ENCODE results near the gene PARK7. TPM values are rescaled to one million over a fixed set of nuclear protein-coding genes. Genes with fewer than 3 reads are reported as not detected.

PARK7 gene
- total and polyA plus RNA-seq, 7 experiments from 2014 or later: 97.1 to 364 (median 114) TPM

DNA sequence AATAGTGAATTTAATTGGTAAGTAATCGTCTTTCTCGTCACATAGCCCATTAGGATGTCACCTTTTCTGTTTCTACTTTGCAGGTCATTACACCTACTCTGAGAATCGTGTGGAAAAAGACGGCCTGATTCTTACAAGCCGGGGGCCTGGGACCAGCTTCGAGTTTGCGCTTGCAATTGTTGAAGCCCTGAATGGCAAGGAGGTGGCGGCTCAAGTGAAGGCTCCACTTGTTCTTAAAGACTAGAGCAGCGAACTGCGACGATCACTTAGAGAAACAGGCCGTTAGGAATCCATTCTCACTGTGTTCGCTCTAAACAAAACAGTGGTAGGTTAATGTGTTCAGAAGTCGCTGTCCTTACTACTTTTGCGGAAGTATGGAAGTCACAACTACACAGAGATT, 23.3 kb downstream of the PARK7 start:
- H3K9me3 Mint-ChIP-seq: no peaks in the 10 kb centered on the region
- POLR2A ChIA-PET: no interaction called here
- peak overlapping the region in 1 of 9 donors; percentile 24 for H3K27ac Mint-ChIP-seq

DNA sequence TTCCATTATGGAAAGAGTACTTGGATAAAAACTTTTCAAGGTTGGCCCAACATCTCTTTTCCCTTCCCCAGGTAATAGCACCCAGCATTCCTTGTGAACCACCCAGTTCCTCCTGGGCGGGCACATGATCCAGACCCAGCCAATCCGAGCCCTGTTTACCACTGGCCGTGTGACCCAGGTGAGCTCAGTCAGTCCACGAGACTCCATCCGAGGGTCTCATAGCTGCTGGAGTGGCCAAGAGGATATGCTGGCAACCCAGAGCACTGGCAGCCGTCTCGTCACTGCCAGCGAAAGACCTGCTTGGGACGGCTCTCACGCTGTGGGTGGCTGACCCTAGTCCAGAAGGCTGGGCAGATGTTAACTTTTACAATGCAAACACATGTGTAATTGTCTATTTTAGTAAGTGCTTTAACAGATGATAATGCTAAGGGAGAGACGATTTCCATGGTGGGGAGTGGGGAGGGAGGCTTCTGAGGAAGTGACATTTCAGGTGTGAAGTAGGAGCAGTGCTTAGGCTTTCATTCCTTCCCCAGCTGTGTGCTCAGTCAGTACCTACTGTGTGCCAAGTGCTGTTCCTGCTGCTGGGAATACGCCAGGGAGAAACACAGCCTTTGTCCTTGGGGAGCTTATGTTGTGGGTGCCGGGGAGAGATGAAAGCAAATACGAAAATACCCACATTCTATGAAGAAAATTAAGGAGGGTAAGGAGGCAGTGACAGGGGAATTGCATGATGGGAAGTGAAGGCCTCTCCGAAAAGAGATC, 24.5 kb downstream of the PARK7 start:
- H3K4me3 ChIP-seq (ENCODE audit: low read length): no peak overlapping the region
- intact Hi-C loops (cut with micrococcal nuclease): no loop called here
- ChIA-PET POLR2A (no interaction called here), CTCF (interaction anchor here (0.6 to 1.1 kb wide), 3 partner anchors 11 to 52 kb away, joined by 3 read pairs; no protein-coding TSS in a partner anchor)
- H3K9me3 Mint-ChIP-seq: no peaks in the 10 kb centered on the region
- H3K4me1 ChIP-seq (ENCODE audit: control insufficient read depth in 2 of 2, insufficient read depth in 2 of 2, low read length in 2 of 2): peaks cover 0 to 8% of the 10 kb centered on the region in 2 donors
- peak overlapping the region in 2 of 9 donors; percentile 7 to 62 for H3K27ac Mint-ChIP-seq
- H3K36me3 Mint-ChIP-seq: peaks cover 13 to 46% (median 24%) of the 10 kb centered on the region in 5 donors
- H3K27me3 Mint-ChIP-seq: no peaks in the 10 kb centered on the region
- H3K9me3 ChIP-seq (ENCODE audit: control insufficient read depth in 2 of 3, low read length in 3 of 3): no peaks in the 10 kb centered on the region
- H3K27me3 ChIP-seq (ENCODE audit: control insufficient read depth in 2 of 2, insufficient read depth in 2 of 2, low read length in 2 of 2): no peaks in the 10 kb centered on the region
- DNase-seq: no peak
- H3K36me3 ChIP-seq (ENCODE audit: control insufficient read depth in 2 of 3, insufficient read depth in 3 of 3, low read length in 3 of 3): peaks cover 5 to 66% (median 10%) of the 10 kb centered on the region in 3 experiments
- no peak overlapping the region for H3K27ac ChIP-seq (ENCODE audit: low read depth, low read length)
- H3K4me3 Mint-ChIP-seq: no peak overlapping the region
- peaks cover 5 to 11% (median 10%) of the 10 kb centered on the region in 7 donors for H3K4me1 Mint-ChIP-seq
- ATAC-seq: no peak

More for the DNA sequence above, 23.3 kb downstream of the PARK7 start:
- Mint-ChIP-seq H3K36me3 (peaks cover 13 to 43% (median 16%) of the 10 kb centered on the region in 5 donors), H3K27me3 (no peaks in the 10 kb centered on the region), H3K4me1 (peaks cover 5 to 13% (median 10%) of the 10 kb centered on the region in 7 donors), H3K4me3 (no peak overlapping the region)
- Histone ChIP-seq H3K9me3 (ENCODE audit: control insufficient read depth in 2 of 3, low read length in 3 of 3) (no peaks in the 10 kb centered on the region), H3K4me3 (ENCODE audit: low read length) (no peak overlapping the region), H3K36me3 (ENCODE audit: control insufficient read depth in 2 of 3, insufficient read depth in 3 of 3, low read length in 3 of 3) (peaks cover 5 to 66% (median 10%) of the 10 kb centered on the region in 3 experiments), H3K27me3 (ENCODE audit: control insufficient read depth in 2 of 2, insufficient read depth in 2 of 2, low read length in 2 of 2) (no peaks in the 10 kb centered on the region), H3K4me1 (ENCODE audit: control insufficient read depth in 2 of 2, insufficient read depth in 2 of 2, low read length in 2 of 2) (peaks cover 0 to 8% of the 10 kb centered on the region in 2 donors), H3K27ac (ENCODE audit: low read depth, low read length) (no peak overlapping the region)
- CTCF ChIA-PET: interaction anchor here (0.8 to 1.1 kb wide), 3 partner anchors 10 to 329 kb away, joined by 3 read pairs; no protein-coding TSS in a partner anchor
- intact Hi-C loops (cut with micrococcal nuclease): no loop called here
- ATAC-seq (no peak), DNase-seq (no peak)

DNA sequence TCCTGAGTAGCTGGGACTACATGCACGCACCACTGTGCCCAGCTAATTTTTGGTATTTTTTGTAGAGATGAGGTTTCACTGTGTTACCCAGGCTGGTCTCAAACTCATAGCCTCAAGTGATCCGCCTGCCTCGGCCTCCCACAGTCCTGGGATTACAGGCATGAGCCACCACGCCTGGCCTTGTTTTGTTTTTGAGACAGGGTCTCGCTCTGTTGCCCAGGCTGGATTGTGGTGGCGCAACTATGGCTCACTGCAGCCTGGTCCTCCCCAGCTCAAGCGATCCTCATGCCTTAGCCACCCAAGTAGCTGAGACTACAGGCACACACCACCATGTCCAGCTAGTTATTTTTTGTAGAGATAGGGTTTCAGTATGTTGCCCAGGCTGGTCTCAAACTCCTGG, 26.0 kb downstream of the PARK7 start:
- Mint-ChIP-seq H3K27me3 (no peaks in the 10 kb centered on the region), H3K4me1 (peaks cover 4 to 7% (median 5%) of the 10 kb centered on the region in 7 donors), H3K9me3 (no peaks in the 10 kb centered on the region), H3K36me3 (peaks cover 13 to 44% (median 19%) of the 10 kb centered on the region in 5 donors), H3K27ac (no peak overlapping the region), H3K4me3 (no peak overlapping the region)
- Histone ChIP-seq H3K4me1 (ENCODE audit: control insufficient read depth in 2 of 2, insufficient read depth in 2 of 2, low read length in 2 of 2) (peaks cover 0 to 2% of the 10 kb centered on the region in 2 donors), H3K9me3 (ENCODE audit: control insufficient read depth in 2 of 3, low read length in 3 of 3) (no peaks in the 10 kb centered on the region), H3K27me3 (ENCODE audit: control insufficient read depth in 2 of 2, insufficient read depth in 2 of 2, low read length in 2 of 2) (no peaks in the 10 kb centered on the region), H3K36me3 (ENCODE audit: control insufficient read depth in 2 of 3, insufficient read depth in 3 of 3, low read length in 3 of 3) (peaks cover 5 to 60% (median 10%) of the 10 kb centered on the region in 3 experiments), H3K4me3 (ENCODE audit: low read length) (no peak overlapping the region), H3K27ac (ENCODE audit: low read depth, low read length) (no peak overlapping the region)
- CTCF ChIA-PET: no interaction called here
- intact Hi-C loops (cut with micrococcal nuclease): no loop called here
- POLR2A ChIA-PET: no interaction called here
- ATAC-seq (no peak), DNase-seq (no peak)

DNA sequence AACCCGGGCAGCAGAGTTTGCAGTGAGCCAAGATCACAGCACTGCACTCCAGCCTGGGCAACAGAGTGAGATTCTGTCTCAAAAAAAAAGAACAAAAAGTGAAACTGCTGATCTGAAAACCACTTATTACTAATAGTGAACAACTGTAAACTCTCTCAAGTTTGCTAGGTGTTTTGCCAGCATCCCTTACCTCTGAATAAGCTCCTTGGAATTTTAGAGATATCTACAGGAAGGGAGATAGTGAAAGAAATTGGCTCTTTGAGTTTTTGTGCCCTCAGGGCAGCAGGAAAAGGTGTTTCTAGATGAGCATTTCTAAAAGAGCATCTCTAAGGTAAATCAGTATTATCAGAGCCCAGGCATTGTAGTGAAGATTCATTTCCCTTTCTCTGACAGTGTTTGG, 27.1 kb downstream of the PARK7 start:
- Histone ChIP-seq H3K27me3 (ENCODE audit: control insufficient read depth in 2 of 2, insufficient read depth in 2 of 2, low read length in 2 of 2) (no peaks in the 10 kb centered on the region), H3K9me3 (ENCODE audit: control insufficient read depth in 2 of 3, low read length in 3 of 3) (no peaks in the 10 kb centered on the region), H3K36me3 (ENCODE audit: control insufficient read depth in 2 of 3, insufficient read depth in 3 of 3, low read length in 3 of 3) (peaks cover 5 to 51% (median 10%) of the 10 kb centered on the region in 3 experiments), H3K27ac (ENCODE audit: low read depth, low read length) (no peak overlapping the region), H3K4me1 (ENCODE audit: control insufficient read depth in 2 of 2, insufficient read depth in 2 of 2, low read length in 2 of 2) (no peaks in the 10 kb centered on the region), H3K4me3 (ENCODE audit: low read length) (no peak overlapping the region)
- ChIA-PET POLR2A (no interaction called here), CTCF (no interaction called here)
- Mint-ChIP-seq H3K4me1 (peaks cover 0 to 4% (median 0%) of the 10 kb centered on the region in 7 donors), H3K9me3 (no peaks in the 10 kb centered on the region), H3K27me3 (no peaks in the 10 kb centered on the region), H3K27ac (no peak overlapping the region), H3K4me3 (no peak overlapping the region), H3K36me3 (peaks cover 13 to 43% (median 18%) of the 10 kb centered on the region in 5 donors)
- no peak for DNase-seq
- no peak for ATAC-seq
- intact Hi-C loops (cut with micrococcal nuclease): no loop called here

DNA sequence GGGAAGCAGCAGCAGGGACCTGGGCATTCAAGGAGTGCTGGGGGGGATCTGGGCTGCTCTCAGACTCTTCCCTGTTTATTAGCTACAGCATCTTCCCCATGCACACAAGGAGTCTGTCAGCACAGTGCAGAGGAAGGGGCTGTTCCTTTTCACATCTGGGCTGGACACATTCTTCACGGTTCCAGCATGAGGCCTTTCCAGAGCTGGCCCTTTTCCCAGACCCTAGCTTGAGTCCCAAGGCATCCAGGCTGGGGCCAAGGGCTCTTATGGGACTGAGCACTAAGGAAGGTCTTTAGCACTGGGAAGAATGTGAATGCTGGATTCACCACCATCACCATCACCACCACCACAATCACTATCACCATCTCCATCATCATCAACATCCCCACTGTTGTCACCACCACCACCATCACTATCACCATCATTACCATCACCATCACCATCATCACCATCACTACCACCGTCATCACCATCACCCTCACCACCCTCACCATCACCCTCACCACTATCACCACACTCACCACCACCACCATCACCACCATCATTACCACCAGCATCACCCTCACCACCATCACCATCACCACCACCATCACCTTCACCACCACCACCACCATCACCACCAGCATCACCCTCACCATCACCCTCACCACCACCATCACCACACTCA, 28.4 kb downstream of the PARK7 start:
- Mint-ChIP-seq H3K36me3 (peaks cover 8 to 40% (median 14%) of the 10 kb centered on the region in 5 donors), H3K9me3 (no peaks in the 10 kb centered on the region), H3K4me3 (no peak overlapping the region), H3K4me1 (peaks cover 0 to 3% (median 0%) of the 10 kb centered on the region in 7 donors), H3K27ac (peak overlapping the region in 4 of 9 donors; percentile 8 to 70 (median 67)), H3K27me3 (no peaks in the 10 kb centered on the region)
- ATAC-seq: no peak
- no peak for DNase-seq
- Histone ChIP-seq H3K27ac (ENCODE audit: low read depth, low read length) (no peak overlapping the region), H3K36me3 (ENCODE audit: control insufficient read depth in 2 of 3, insufficient read depth in 3 of 3, low read length in 3 of 3) (peaks cover 0 to 38% (median 5%) of the 10 kb centered on the region in 3 experiments), H3K4me1 (ENCODE audit: control insufficient read depth in 2 of 2, insufficient read depth in 2 of 2, low read length in 2 of 2) (no peaks in the 10 kb centered on the region), H3K27me3 (ENCODE audit: control insufficient read depth in 2 of 2, insufficient read depth in 2 of 2, low read length in 2 of 2) (no peaks in the 10 kb centered on the region), H3K4me3 (ENCODE audit: low read length) (no peak overlapping the region), H3K9me3 (ENCODE audit: control insufficient read depth in 2 of 3, low read length in 3 of 3) (no peaks in the 10 kb centered on the region)
- intact Hi-C loops (cut with micrococcal nuclease): no loop called here
- POLR2A ChIA-PET: no interaction called here
- CTCF ChIA-PET: interaction anchor here (0.9 kb wide), 1 partner anchor 9 kb away, joined by 3 read pairs; no protein-coding TSS in a partner anchor

DNA sequence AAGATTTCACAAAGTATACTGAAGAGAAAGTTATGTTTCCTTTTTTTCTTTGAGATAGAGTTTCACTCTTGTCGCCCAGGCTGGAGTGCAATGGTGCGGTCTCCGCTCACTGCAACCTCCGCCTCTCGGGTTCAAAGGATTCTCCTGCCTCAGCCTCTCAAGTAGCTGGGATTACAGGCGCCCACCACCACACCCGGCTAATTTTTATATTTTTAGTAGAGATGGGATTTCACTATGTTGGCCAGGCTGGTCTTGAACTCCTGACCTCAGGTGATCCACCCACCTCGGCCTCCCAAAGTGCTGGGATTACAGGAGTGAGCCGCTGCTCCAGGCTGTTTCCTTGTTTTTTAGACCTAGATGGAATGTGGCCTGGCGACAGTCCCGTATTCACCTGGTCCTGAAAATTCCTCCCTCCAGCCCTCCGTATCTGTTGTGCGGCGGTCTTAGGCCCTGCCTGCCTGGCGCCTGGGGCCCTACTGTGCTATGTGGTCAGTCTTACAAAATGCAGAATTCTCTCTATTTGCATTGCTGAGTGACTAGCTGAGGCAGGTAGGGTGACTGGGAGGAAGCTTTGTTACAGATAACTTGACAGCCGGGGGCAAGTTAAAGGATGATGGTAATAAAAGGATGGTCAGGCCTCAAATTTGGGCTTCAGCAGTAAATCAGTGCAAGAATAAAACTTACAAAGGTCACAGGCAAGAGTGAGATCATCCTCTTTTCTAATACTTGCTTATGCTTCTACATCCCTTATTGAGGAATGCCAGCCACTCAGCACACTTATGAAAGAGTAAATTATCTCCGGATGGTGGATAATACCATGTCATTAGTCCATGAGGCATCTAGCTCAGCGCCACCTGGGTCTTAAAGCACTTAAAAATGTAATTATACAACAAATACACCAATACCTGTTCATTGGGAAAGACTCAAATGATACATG, 30.3 kb downstream of the PARK7 start:
- no peaks in the 10 kb centered on the region for H3K27me3 Mint-ChIP-seq
- Histone ChIP-seq H3K4me3 (ENCODE audit: low read length) (no peak overlapping the region), H3K4me1 (ENCODE audit: control insufficient read depth in 2 of 2, insufficient read depth in 2 of 2, low read length in 2 of 2) (no peaks in the 10 kb centered on the region), H3K27me3 (ENCODE audit: control insufficient read depth in 2 of 2, insufficient read depth in 2 of 2, low read length in 2 of 2) (no peaks in the 10 kb centered on the region), H3K27ac (ENCODE audit: low read depth, low read length) (no peak overlapping the region), H3K9me3 (ENCODE audit: control insufficient read depth in 2 of 3, low read length in 3 of 3) (no peaks in the 10 kb centered on the region), H3K36me3 (ENCODE audit: control insufficient read depth in 2 of 3, insufficient read depth in 3 of 3, low read length in 3 of 3) (peaks cover 0 to 19% (median 0%) of the 10 kb centered on the region in 3 experiments)
- peak overlapping the region in 2 of 9 donors; percentile 15 to 27 for H3K27ac Mint-ChIP-seq
- ATAC-seq: no peak
- H3K4me3 Mint-ChIP-seq: no peak overlapping the region
- peaks cover 0 to 28% (median 10%) of the 10 kb centered on the region in 5 donors for H3K36me3 Mint-ChIP-seq
- POLR2A ChIA-PET: no interaction called here
- no peaks in the 10 kb centered on the region for H3K9me3 Mint-ChIP-seq
- no peak for DNase-seq
- CTCF ChIA-PET: interaction anchor here (0.6 to 0.7 kb wide), 2 partner anchors 32 to 560 kb away, joined by 3 read pairs; no protein-coding TSS in a partner anchor
- H3K4me1 Mint-ChIP-seq: peaks cover 0 to 4% (median 0%) of the 10 kb centered on the region in 7 donors
- intact Hi-C loops (cut with micrococcal nuclease): no loop called here

Measured in naive thymus-derived CD4-positive, alpha-beta T cell (primary cell).